ENCODE results near the gene PHF14. TPM values are rescaled to one million over a fixed set of nuclear protein-coding genes. Genes with fewer than 3 reads are reported as not detected.

The PHF14 gene
- total RNA-seq, 1 donor from 2014 or later: 66.5 TPM

- no peaks in the 10 kb centered on the region for H3K9me3 Mint-ChIP-seq
- DNase-seq (ENCODE audit: extremely low spot score, unreplicated experiment): no peak
- H3K4me3 Mint-ChIP-seq: peak overlapping the region; percentile 8
- no peak overlapping the region for H3K27ac Mint-ChIP-seq
- TF ChIP-seq, protein P1, sequence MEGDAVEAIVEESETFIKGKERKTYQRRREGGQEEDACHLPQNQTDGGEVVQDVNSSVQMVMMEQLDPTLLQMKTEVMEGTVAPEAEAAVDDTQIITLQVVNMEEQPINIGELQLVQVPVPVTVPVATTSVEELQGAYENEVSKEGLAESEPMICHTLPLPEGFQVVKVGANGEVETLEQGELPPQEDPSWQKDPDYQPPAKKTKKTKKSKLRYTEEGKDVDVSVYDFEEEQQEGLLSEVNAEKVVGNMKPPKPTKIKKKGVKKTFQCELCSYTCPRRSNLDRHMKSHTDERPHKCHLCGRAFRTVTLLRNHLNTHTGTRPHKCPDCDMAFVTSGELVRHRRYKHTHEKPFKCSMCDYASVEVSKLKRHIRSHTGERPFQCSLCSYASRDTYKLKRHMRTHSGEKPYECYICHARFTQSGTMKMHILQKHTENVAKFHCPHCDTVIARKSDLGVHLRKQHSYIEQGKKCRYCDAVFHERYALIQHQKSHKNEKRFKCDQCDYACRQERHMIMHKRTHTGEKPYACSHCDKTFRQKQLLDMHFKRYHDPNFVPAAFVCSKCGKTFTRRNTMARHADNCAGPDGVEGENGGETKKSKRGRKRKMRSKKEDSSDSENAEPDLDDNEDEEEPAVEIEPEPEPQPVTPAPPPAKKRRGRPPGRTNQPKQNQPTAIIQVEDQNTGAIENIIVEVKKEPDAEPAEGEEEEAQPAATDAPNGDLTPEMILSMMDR (conservative IDR thresholded peaks at IDR 0.05): no peak
- peaks cover 31% of the 10 kb centered on the region for H3K4me1 Mint-ChIP-seq (ENCODE audit: unreplicated experiment)
- H3K36me3 Mint-ChIP-seq: no peaks in the 10 kb centered on the region
- H3K27me3 Mint-ChIP-seq: peaks cover 11% of the 10 kb centered on the region
Observed at GRCh38 chr7:11191081-11191480, 217.4 kb downstream of the PHF14 start.

- TF ChIP-seq, protein P1 (conservative IDR thresholded peaks at IDR 0.05): no peak
- Mint-ChIP-seq H3K4me3 (no peak overlapping the region), H3K36me3 (no peaks in the 10 kb centered on the region), H3K9me3 (no peaks in the 10 kb centered on the region), H3K4me1 (ENCODE audit: unreplicated experiment) (peaks cover 31% of the 10 kb centered on the region), H3K27me3 (peaks cover 11% of the 10 kb centered on the region), H3K27ac (no peak overlapping the region)
- no peak for DNase-seq (ENCODE audit: extremely low spot score, unreplicated experiment)
Observed at GRCh38 chr7:11191574-11192220, 218.0 kb downstream of the PHF14 start.

DNA sequence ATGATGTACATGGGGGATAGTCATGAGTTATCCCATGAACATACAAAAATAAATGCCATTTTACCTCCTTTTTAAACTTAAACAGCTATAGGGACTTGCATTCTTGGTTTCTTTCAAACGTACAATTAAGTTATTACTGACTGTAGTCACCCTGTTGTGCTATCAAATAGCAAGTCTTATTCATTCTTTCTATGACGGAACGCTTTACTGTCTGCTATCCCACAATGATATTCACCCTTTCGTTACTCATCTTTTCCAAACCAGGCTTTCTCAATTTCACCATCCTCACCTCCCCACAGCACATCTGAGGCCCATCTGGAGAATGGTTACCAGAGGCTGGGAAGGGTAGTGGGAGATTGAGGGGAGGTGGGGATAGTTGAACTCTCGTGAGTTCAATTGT is 218.8 kb downstream of the PHF14 start:
- DNase-seq (ENCODE audit: extremely low spot score, unreplicated experiment): no peak
- Mint-ChIP-seq H3K27ac (peak overlapping the region; percentile 11), H3K4me3 (peak overlapping the region; percentile 53), H3K9me3 (no peaks in the 10 kb centered on the region), H3K4me1 (ENCODE audit: unreplicated experiment) (peaks cover 31% of the 10 kb centered on the region), H3K36me3 (no peaks in the 10 kb centered on the region), H3K27me3 (peaks cover 11% of the 10 kb centered on the region)
- TF ChIP-seq, protein P1 (conservative IDR thresholded peaks at IDR 0.05): no peak

DNA sequence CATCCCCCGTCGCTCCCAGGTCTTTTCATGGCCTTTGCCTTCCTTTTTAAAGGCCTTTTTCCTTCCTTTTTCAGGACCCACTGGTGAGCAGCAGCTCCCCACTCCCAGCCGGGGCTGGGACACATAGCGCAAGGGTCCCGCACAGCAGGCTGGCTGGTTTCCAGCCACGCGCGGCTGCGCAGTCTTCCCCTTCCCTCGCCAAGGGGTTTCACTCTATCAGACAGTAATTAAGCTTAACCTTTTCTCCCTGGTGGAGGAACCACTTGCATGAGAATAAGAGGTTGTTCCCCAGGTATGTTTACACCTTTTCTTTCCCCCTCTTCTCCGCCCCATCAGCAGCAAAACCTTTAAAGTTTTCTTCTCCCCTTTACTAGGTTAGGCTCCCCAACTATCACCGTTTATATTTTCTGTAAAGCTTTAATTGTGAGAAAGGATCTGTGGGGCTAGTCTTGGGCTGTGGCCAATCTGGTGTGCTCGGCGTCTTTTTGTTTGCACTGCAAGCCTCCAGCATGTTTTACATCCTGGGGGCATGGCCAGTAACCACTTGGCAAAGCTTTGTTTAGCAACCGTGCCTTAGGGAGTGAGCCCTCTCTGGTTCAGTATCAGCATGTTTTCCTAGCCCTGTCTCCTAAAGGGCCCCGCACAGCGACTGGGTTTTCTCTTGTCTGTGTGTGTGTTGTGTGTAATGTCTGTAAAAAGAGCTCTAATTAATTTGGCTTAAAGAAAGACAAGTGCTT is 219.6 kb downstream of the PHF14 start:
- no peaks in the 10 kb centered on the region for H3K9me3 Mint-ChIP-seq
- peaks cover 11% of the 10 kb centered on the region for H3K27me3 Mint-ChIP-seq
- DNase-seq (ENCODE audit: extremely low spot score, unreplicated experiment): no peak
- H3K36me3 Mint-ChIP-seq: no peaks in the 10 kb centered on the region
- peak overlapping the region; percentile 11 for H3K27ac Mint-ChIP-seq
- peak overlapping the region; percentile 75 for H3K4me3 Mint-ChIP-seq
- TF ChIP-seq, protein P1 (conservative IDR thresholded peaks at IDR 0.05): no peak
- H3K4me1 Mint-ChIP-seq (ENCODE audit: unreplicated experiment): peaks cover 31% of the 10 kb centered on the region

- H3K36me3 Mint-ChIP-seq: no peaks in the 10 kb centered on the region
- DNase-seq (ENCODE audit: extremely low spot score, unreplicated experiment): no peak
- H3K27me3 Mint-ChIP-seq: peaks cover 11% of the 10 kb centered on the region
- H3K9me3 Mint-ChIP-seq: no peaks in the 10 kb centered on the region
- peaks cover 31% of the 10 kb centered on the region for H3K4me1 Mint-ChIP-seq (ENCODE audit: unreplicated experiment)
- H3K27ac Mint-ChIP-seq: no peak overlapping the region
- H3K4me3 Mint-ChIP-seq: peak overlapping the region; percentile 75
- TF ChIP-seq, protein P1 (conservative IDR thresholded peaks at IDR 0.05): no peak
Observed at GRCh38 chr7:11193888-11194287, 220.2 kb downstream of the PHF14 start.
